HCT116 (cell line): ENCODE data around the gene DGKZ. TPM values are rescaled to one million over a fixed set of nuclear protein-coding genes. Genes with fewer than 3 reads are reported as not detected.

Experiments
- ATAC-seq: fragments of 200-7000 bp; cut with Tn5 transposase; 2 replicates; pipeline ENCODE4 v1.9.1; 2020; ENCODE audit warnings: mild to moderate bottlenecking, moderate library complexity
- BruUV-seq: library from RNA; stranded (reverse); fragments of 400-500 nt; replicated peaks from 2 replicates; lab custom pipeline; 2021; lab: Mats Ljungman, UMichigan
- CTCF ChIA-PET: fragments of 300-600 bp; sonication (Branson Sonifier 250); formaldehyde crosslinking; loops from one replicate; lab custom pipeline; 2021; ENCODE audit warnings: antibody characterized with exemption; lab: Charles Lee
- POLR2A ChIA-PET: fragments of 300-600, 350-600 bp; sonication (Branson Sonifier 250); formaldehyde crosslinking; loops from one replicate; lab custom pipeline; 2021; ENCODE audit warnings: antibody characterized with exemption; lab: Charles Lee
- RAD21 ChIA-PET, 2 experiments: fragments of 300-600 bp; sonication (Branson Sonifier 250); formaldehyde crosslinking; loops; one replicate each; lab custom pipeline; 2023; ENCODE audit warnings: low total read pairs in 2 of 2; ENCODE audit not compliant: uncharacterized antibody in 2 of 2, unreplicated experiment in 2 of 2, low non-redundant PET in 1 of 2; lab: Charles Lee
- DNase-seq: peaks from one replicate; pipeline ENCODE4 v3.0.0-alpha.2; 2010; ENCODE audit warnings: low read depth, low spot score
- H2AFZ ChIP-seq: fragments of 200-600 bp; shearing (Covaris generic), sonication (generic); 2 replicates; pipeline ENCODE4 v1.6.1; 2017; ENCODE audit warnings: low read depth, mixed run types, mixed read lengths, antibody characterized with exemption, low read length; ENCODE audit not compliant: poor library complexity, severe bottlenecking
- H3K27ac ChIP-seq: 2 replicates; pipeline ENCODE4 v1.5.1; 2012; ENCODE audit warnings: low read depth, low read length
- H3K27me3 ChIP-seq: fragments of 200-600 bp; sonication (generic); 2 replicates; pipeline ENCODE4 v1.6.1; 2016; ENCODE audit warnings: mixed run types, low read length, mixed read lengths; ENCODE audit not compliant: insufficient read depth
- H3K36me3 ChIP-seq, 2 experiments: fragments of 200-500 bp in 1 of 2; fragments of 200-600 bp in 1 of 2; sonication (Bioruptor generic) in 1 of 2; sonication (generic) in 1 of 2; 2 replicates each; pipeline versions ENCODE4 v1.5.1 to v1.6.1; 2014 to 2016; ENCODE audit warnings: low read length in 2 of 2, inconsistent platforms in 1 of 2, mixed read lengths in 1 of 2, mixed run types in 1 of 2; ENCODE audit not compliant: insufficient read depth in 2 of 2, control insufficient read depth in 1 of 2
- H3K4me1 ChIP-seq, 2 experiments: fragments of 200-600 bp in 1 of 2; sonication (generic) in 1 of 2; 2 replicates each; pipeline versions ENCODE4 v1.5.1 to v1.6.1; 2012 to 2017; ENCODE audit warnings: low read length in 2 of 2, inconsistent platforms in 1 of 2, mild to moderate bottlenecking in 1 of 2, mixed read lengths in 1 of 2, mixed run types in 1 of 2, moderate library complexity in 1 of 2; ENCODE audit not compliant: insufficient read depth in 2 of 2, control insufficient read depth in 1 of 2
- H3K4me2 ChIP-seq: fragments of 200-600 bp; sonication (generic); 2 replicates; pipeline ENCODE4 v1.6.1; 2017; ENCODE audit warnings: mixed run types, low read length, mixed read lengths
- H3K4me3 ChIP-seq, 2 experiments: fragments of 200-600 bp in 1 of 2; sonication (generic) in 1 of 2; replicated peaks in 1 of 2; 2 replicates each; pipeline ENCODE4 v1.5.1; 2011 to 2016; ENCODE audit warnings: low read length in 2 of 2, control low read depth in 1 of 2, low read depth in 1 of 2, mild to moderate bottlenecking in 1 of 2, mixed read lengths in 1 of 2, mixed run types in 1 of 2
- H3K79me2 ChIP-seq: fragments of 200-600 bp; sonication (generic); 2 replicates; pipeline ENCODE4 v1.6.1; 2017; ENCODE audit warnings: mild to moderate bottlenecking, mixed run types, low read length, moderate library complexity, mixed read lengths; ENCODE audit not compliant: insufficient read depth
- H3K9ac ChIP-seq: fragments of 200-600 bp; sonication (generic); 2 replicates; pipeline ENCODE4 v1.6.1; 2016; ENCODE audit warnings: low read length, mixed read lengths
- H3K9me2 ChIP-seq: fragments of 200-600 bp; sonication (generic), shearing (Covaris generic); 2 replicates; pipeline ENCODE4 v1.6.1; 2017; ENCODE audit warnings: mixed run types, mild to moderate bottlenecking, moderate library complexity; ENCODE audit not compliant: insufficient read depth
- H3K9me3 ChIP-seq, 2 experiments: fragments of 200-500 bp in 1 of 2; fragments of 200-600 bp in 1 of 2; sonication (Bioruptor generic) in 1 of 2; sonication (generic) in 1 of 2; 2 replicates each; pipeline ENCODE4 v1.6.1; 2014 to 2017; ENCODE audit warnings: low read length in 2 of 2, mixed read lengths in 2 of 2, inconsistent platforms in 1 of 2, low read depth in 1 of 2, mild to moderate bottlenecking in 1 of 2, mixed run types in 1 of 2, moderate library complexity in 1 of 2; ENCODE audit not compliant: control insufficient read depth in 1 of 2, insufficient read depth in 1 of 2
- H4K20me1 ChIP-seq: fragments of 200-600 bp; sonication (generic), shearing (Covaris generic); 2 replicates; pipeline ENCODE4 v1.6.1; 2017; ENCODE audit warnings: mixed run types, mild to moderate bottlenecking, moderate library complexity; ENCODE audit not compliant: insufficient read depth
- ATF3 ChIP-seq: IDR thresholded peaks from 2 replicates; pipeline ENCODE4 v1.6.1; 2012
- EGR1 ChIP-seq: IDR thresholded peaks from 2 replicates; pipeline ENCODE4 v1.6.1; 2012; ENCODE audit warnings: low read depth
- ELF1 ChIP-seq: IDR thresholded peaks from 2 replicates; pipeline ENCODE4 v1.6.1; 2012; ENCODE audit warnings: low read depth, borderline replicate concordance
- EZH2 ChIP-seq: fragments of 200-600 bp; sonication (generic); IDR thresholded peaks from 2 replicates; pipeline ENCODE4 v1.6.1; 2017; ENCODE audit warnings: antibody characterized with exemption, mixed run types
- EZH2phosphoT487 ChIP-seq: fragments of 200-600 bp; IDR thresholded peaks from 2 replicates; pipeline ENCODE4 v1.6.1; 2018; ENCODE audit warnings: antibody characterized with exemption, borderline replicate concordance
- JUND ChIP-seq: IDR thresholded peaks from 2 replicates; pipeline ENCODE4 v1.6.1; 2012
- POLR2AphosphoS5 ChIP-seq: IDR thresholded peaks from 2 replicates; pipeline ENCODE4 v1.6.1; 2011; ENCODE audit warnings: mild to moderate bottlenecking, low read depth, low read length, moderate library complexity
- RAD21 ChIP-seq: IDR thresholded peaks from 2 replicates; pipeline ENCODE4 v1.6.1; 2012; ENCODE audit warnings: low read depth, mild to moderate bottlenecking
- SIN3A ChIP-seq: IDR thresholded peaks from 2 replicates; pipeline ENCODE4 v1.6.1; 2012; ENCODE audit warnings: low read depth
- SP1 ChIP-seq: IDR thresholded peaks from 2 replicates; pipeline ENCODE4 v1.6.1; 2012; ENCODE audit warnings: low read depth
- SRF ChIP-seq: IDR thresholded peaks from 2 replicates; pipeline ENCODE4 v1.6.1; 2012; ENCODE audit warnings: low read depth
- YY1 ChIP-seq: IDR thresholded peaks from 2 replicates; pipeline ENCODE4 v1.6.1; 2011; ENCODE audit warnings: low read length, low read depth, moderate library complexity, mild to moderate bottlenecking; ENCODE audit not compliant: insufficient replicate concordance; ENCODE audit errors: extremely low read depth
- ZNF274 ChIP-seq: fragments of 200-500 bp; sonication (Bioruptor generic); IDR thresholded peaks from 2 replicates; pipeline ENCODE4 v1.6.1; 2014; ENCODE audit warnings: mild to moderate bottlenecking, low read depth, low read length, inconsistent platforms
- intact Hi-C: fragments of 100-400 bp; cut with micrococcal nuclease; formaldehyde crosslinking; loops from 2 replicates; pipeline ENCODE4 v1.10.0; 2022
- total RNA-seq: library from RNA; stranded (reverse); gene quantifications from one replicate; pipeline ENCODE4 v1.2.1, GENCODE V29; 2021; ENCODE audit not compliant: unreplicated experiment
- TF ChIP-seq, protein P1 (sequence below): IDR thresholded peaks from 2 replicates; pipeline ENCODE4 v1.6.1; 2012; ENCODE audit warnings: low read depth
- TF ChIP-seq, protein P2 (sequence below): IDR thresholded peaks from 2 replicates; pipeline ENCODE4 v1.6.1; 2012
- TF ChIP-seq, protein P3 (sequence below): IDR thresholded peaks from 2 replicates; pipeline ENCODE4 v1.6.1; 2011; ENCODE audit warnings: mild to moderate bottlenecking, low read length, moderate library complexity; ENCODE audit not compliant: insufficient replicate concordance; ENCODE audit errors: extremely low read depth

The DGKZ gene
- total RNA-seq, 1 experiment from 2014 or later = 70.2 TPM

- CTCF ChIA-PET = no interaction called here
- Histone ChIP-seq H3K79me2 (no peaks in the 10 kb centered on the region), H3K4me3 (no peak overlapping the region), H3K36me3 (no peaks in the 10 kb centered on the region; a peak in 2 of 4 replicates), H2AFZ (no peak overlapping the region), H3K9me3 (no peaks in the 10 kb centered on the region), H3K4me1 (no peaks in the 10 kb centered on the region)
- no peak for DNase-seq
- intact Hi-C loops = no loop called here
- ATAC-seq = no peak
- TF ChIP-seq SIN3A (no peak), EGR1 (no peak), ZNF274 (no peak), YY1 (no peak), SRF (no peak), EZH2 (no peak), RAD21 (no peak), ELF1 (no peak), SP1 (no peak), POLR2AphosphoS5 (no peak), EZH2phosphoT487 (no peak), JUND (no peak), ATF3 (no peak)
- TF ChIP-seq, protein P1, sequence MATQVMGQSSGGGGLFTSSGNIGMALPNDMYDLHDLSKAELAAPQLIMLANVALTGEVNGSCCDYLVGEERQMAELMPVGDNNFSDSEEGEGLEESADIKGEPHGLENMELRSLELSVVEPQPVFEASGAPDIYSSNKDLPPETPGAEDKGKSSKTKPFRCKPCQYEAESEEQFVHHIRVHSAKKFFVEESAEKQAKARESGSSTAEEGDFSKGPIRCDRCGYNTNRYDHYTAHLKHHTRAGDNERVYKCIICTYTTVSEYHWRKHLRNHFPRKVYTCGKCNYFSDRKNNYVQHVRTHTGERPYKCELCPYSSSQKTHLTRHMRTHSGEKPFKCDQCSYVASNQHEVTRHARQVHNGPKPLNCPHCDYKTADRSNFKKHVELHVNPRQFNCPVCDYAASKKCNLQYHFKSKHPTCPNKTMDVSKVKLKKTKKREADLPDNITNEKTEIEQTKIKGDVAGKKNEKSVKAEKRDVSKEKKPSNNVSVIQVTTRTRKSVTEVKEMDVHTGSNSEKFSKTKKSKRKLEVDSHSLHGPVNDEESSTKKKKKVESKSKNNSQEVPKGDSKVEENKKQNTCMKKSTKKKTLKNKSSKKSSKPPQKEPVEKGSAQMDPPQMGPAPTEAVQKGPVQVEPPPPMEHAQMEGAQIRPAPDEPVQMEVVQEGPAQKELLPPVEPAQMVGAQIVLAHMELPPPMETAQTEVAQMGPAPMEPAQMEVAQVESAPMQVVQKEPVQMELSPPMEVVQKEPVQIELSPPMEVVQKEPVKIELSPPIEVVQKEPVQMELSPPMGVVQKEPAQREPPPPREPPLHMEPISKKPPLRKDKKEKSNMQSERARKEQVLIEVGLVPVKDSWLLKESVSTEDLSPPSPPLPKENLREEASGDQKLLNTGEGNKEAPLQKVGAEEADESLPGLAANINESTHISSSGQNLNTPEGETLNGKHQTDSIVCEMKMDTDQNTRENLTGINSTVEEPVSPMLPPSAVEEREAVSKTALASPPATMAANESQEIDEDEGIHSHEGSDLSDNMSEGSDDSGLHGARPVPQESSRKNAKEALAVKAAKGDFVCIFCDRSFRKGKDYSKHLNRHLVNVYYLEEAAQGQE = no peak
- TF ChIP-seq, protein P2, sequence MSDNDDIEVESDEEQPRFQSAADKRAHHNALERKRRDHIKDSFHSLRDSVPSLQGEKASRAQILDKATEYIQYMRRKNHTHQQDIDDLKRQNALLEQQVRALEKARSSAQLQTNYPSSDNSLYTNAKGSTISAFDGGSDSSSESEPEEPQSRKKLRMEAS = no peak
- TF ChIP-seq, protein P3, sequence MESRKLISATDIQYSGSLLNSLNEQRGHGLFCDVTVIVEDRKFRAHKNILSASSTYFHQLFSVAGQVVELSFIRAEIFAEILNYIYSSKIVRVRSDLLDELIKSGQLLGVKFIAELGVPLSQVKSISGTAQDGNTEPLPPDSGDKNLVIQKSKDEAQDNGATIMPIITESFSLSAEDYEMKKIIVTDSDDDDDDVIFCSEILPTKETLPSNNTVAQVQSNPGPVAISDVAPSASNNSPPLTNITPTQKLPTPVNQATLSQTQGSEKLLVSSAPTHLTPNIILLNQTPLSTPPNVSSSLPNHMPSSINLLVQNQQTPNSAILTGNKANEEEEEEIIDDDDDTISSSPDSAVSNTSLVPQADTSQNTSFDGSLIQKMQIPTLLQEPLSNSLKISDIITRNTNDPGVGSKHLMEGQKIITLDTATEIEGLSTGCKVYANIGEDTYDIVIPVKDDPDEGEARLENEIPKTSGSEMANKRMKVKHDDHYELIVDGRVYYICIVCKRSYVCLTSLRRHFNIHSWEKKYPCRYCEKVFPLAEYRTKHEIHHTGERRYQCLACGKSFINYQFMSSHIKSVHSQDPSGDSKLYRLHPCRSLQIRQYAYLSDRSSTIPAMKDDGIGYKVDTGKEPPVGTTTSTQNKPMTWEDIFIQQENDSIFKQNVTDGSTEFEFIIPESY = no peak
- TF ChIP-seq, all 23 proteins: peak for 0
- H4K20me1 ChIP-seq = no peaks in the 10 kb centered on the region
- BruUV-seq = no TSS peak
- no peaks in the 10 kb centered on the region for H3K9me2 ChIP-seq
- H3K27ac ChIP-seq = no peak overlapping the region
- H3K9ac ChIP-seq = no peak overlapping the region
- ChIA-PET RAD21 (no interaction called here), POLR2A (no interaction called here)
- H3K27me3 ChIP-seq = no peaks in the 10 kb centered on the region
- no peak overlapping the region for H3K4me2 ChIP-seq
Observed at GRCh38 chr11:46422588-46422987, 75.3 kb downstream of the DGKZ start.
